ENCODE results near the gene NT5DC1. TPM values are rescaled to one million over a fixed set of nuclear protein-coding genes. Genes with fewer than 3 reads are reported as not detected.

Gene NT5DC1
- total RNA-seq, 2 donors from 2014 or later, result 28.4 to 33.9 TPM

DNA sequence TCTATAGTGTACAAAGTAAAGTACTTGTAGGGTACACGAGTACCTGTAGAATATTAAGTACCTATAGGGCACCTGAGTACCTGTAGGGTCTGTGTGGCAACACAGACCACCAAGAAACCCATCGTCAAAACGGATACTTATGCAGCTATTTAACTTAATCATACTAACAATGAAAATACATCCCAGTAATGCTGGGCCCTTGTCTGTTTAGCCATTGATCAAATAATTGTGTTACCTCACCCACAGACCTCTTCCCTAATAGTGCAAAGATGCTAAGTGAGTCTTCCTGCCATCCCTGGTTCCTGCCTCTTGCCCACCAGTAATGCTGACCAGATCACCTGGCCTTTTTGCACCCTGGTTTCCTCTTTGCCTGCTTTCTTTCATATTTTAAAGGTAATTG, 32.8 kb downstream of the NT5DC1 start:
- ATAC-seq, result no peak
- Mint-ChIP-seq H3K9me3 (no peaks in the 10 kb centered on the region), H3K27ac (peak overlapping the region in 1 of 2 donors; percentile 41), H3K27me3 (no peaks in the 10 kb centered on the region), H3K36me3 (peaks cover 12% of the 10 kb centered on the region), H3K4me3 (no peak overlapping the region), H3K4me1 (ENCODE audit: low read depth in 2 of 2) (peaks cover 35% of the 10 kb centered on the region in 2 donors)
- DNase-seq (ENCODE audit: low spot score), result no peak

DNA sequence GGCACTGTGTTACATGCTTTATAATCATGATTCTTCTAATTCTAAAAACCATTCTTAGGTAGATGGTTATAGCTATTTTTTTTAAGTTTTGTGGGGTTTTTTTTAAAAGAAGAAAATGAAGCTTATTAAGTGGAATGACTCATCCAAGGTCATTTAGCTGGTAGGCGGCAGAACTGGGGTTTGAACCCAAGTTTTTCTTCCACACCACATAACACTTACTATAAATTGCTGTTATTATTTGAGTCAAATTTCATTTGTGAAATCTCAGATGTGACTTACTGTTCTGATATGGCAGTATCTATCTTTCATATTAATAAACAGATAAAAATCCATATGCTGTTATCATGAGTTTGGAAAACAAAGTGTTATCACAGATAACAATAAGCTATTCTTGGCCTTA, 35.7 kb downstream of the NT5DC1 start:
- Mint-ChIP-seq H3K9me3 (no peaks in the 10 kb centered on the region), H3K27ac (peak overlapping the region; percentile 77 to 83), H3K36me3 (peaks cover 12% of the 10 kb centered on the region), H3K4me1 (ENCODE audit: low read depth in 2 of 2) (peaks cover 27 to 30% of the 10 kb centered on the region in 2 donors), H3K4me3 (peak overlapping the region; percentile 56), H3K27me3 (no peaks in the 10 kb centered on the region)
- ATAC-seq (peak; percentile 22 to 54), DNase-seq (ENCODE audit: low spot score) (no peak)

DNA sequence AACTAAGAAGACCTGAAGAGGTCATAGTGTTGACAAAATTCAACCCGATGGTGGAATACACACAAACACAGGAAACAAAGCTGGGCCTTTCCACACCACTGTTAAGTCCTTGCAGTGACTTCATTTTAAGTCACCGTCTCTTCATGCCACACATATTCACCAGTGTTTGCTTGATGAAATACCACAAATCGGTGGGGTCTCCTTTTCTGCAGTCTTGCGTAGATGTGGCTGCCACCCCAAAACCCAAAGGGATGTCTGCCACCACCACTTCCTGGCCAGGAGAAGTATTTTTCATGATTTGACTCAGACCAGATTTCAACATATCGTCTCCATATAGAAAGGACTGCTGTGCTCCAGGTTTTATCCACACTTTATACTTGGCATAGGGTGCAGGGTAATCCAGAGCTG, 36.3 kb downstream of the NT5DC1 start:
- H3K27ac Mint-ChIP-seq, result peak overlapping the region; percentile 77 to 83
- peak; percentile 97 to 98 for ATAC-seq
- H3K4me3 Mint-ChIP-seq, result peak overlapping the region; percentile 56
- H3K27me3 Mint-ChIP-seq, result no peaks in the 10 kb centered on the region
- peaks cover 24 to 30% of the 10 kb centered on the region in 2 donors for H3K4me1 Mint-ChIP-seq (ENCODE audit: low read depth in 2 of 2)
- peaks cover 12% of the 10 kb centered on the region for H3K36me3 Mint-ChIP-seq
- DNase-seq (ENCODE audit: low spot score), result peak; percentile 86
- no peaks in the 10 kb centered on the region for H3K9me3 Mint-ChIP-seq

DNA sequence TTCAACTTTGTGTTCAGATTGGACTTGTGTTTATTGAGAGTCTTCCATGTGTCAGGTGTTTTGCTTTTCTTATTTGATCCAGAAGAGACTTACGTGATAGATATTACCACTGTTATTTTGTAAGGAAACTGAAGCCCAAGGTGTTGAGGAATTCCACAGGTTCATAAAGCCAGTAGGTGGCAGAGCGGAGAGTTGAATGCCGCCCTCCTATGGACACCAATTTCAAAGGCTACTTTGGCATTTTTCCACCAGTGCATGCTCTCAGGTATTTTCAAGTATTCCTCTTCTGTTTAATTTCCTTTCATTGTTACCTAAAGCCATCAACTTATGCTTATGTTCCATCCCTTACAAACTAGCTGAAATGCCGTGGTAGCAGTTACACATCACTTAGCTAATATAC, 39.3 kb downstream of the NT5DC1 start:
- Mint-ChIP-seq H3K4me3 (no peak overlapping the region), H3K36me3 (peaks cover 4% of the 10 kb centered on the region), H3K9me3 (no peaks in the 10 kb centered on the region), H3K27me3 (no peaks in the 10 kb centered on the region), H3K27ac (no peak overlapping the region), H3K4me1 (ENCODE audit: low read depth in 2 of 2) (peaks cover 21 to 26% of the 10 kb centered on the region in 2 donors)
- no peak for DNase-seq (ENCODE audit: low spot score)
- ATAC-seq, result no peak

DNA sequence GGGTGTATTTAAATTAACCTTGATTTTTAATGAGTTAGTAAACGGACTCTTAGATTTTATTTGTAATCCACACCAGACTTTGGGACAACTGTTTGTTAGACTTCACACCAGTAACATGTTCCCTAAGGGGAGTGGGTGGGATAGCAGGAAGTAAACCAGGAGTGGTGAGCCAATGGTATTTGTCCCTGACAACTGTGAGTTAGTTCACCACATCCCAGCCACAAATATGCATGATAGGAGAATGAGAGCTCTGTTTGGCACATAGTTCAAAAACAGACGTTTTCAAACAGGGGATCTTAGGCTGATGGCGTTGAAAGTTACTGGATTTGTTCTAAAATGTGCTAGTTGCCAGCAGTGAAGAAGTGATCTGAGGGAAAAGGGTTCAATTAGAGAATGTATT, 44.0 kb downstream of the NT5DC1 start:
- H3K36me3 Mint-ChIP-seq, result no peaks in the 10 kb centered on the region
- DNase-seq (ENCODE audit: low spot score), result no peak
- H3K27me3 Mint-ChIP-seq, result no peaks in the 10 kb centered on the region
- no peak for ATAC-seq
- H3K27ac Mint-ChIP-seq, result no peak overlapping the region
- no peaks in the 10 kb centered on the region for H3K9me3 Mint-ChIP-seq
- H3K4me1 Mint-ChIP-seq (ENCODE audit: low read depth in 2 of 2), result peaks cover 4 to 6% of the 10 kb centered on the region in 2 donors
- no peak overlapping the region for H3K4me3 Mint-ChIP-seq

DNA sequence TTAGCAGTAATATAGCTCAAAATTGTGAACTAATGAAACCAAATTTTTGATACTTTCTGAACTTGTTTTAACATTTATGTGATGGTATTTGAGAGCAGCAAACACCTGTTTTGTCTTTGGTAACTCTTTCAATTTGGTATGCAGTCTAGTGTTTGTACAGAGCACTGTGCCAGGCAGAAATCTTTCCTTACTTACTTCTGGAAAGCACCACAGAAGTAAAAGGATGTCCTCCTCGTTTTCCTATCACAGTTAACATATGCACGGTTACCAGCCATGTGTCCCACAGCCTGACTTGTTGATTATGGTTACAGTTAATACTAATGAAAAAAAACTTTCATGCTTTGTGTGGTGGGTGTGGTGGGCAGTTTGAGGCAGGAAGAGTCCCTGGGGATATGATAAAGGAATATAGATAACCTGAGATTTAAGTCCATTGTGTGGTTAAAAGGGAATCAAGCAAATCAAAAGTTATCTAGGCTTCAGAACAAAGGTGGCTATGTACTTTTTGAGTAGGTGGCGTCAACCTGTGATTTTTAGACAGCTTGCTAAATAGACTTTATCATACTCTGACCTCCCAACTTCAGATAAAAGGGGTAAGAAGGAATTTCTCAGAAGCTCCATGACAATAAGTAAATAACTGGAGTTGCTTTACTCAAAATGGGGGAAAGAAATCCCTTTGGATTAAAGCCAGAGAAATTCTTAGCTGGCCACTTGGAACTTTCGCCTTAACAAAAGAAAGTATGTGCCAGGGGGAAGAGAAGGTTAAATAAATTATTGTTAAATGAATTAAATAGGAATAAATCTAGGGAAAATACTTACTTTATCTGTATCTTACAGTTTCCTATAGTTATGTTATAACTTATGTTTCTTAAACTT, 45.4 kb downstream of the NT5DC1 start:
- H3K27ac Mint-ChIP-seq, result no peak overlapping the region
- H3K36me3 Mint-ChIP-seq, result no peaks in the 10 kb centered on the region
- no peak for ATAC-seq
- H3K9me3 Mint-ChIP-seq, result no peaks in the 10 kb centered on the region
- H3K27me3 Mint-ChIP-seq, result no peaks in the 10 kb centered on the region
- H3K4me3 Mint-ChIP-seq, result no peak overlapping the region
- peaks cover 4 to 6% of the 10 kb centered on the region in 2 donors for H3K4me1 Mint-ChIP-seq (ENCODE audit: low read depth in 2 of 2)
- no peak for DNase-seq (ENCODE audit: low spot score)

DNA sequence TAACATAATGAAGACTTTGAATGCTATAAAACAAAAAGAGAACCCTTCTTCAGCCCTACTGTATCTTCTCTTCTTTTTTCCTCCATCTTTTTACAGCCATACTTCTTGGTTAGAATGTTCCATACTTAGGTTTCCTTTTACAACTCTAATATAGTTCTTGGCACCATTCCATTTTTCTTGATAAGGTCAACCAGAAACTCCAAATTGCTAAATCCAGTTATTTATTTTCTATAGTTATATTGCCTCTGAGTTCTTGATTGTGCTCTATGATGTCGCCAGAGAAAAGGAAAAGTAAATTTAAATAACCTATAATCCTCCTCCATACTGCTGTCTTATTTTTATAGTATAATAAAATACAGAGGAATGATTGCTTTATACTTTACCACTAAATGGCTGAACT, 52.0 kb downstream of the NT5DC1 start:
- Mint-ChIP-seq H3K36me3 (no peaks in the 10 kb centered on the region), H3K4me1 (ENCODE audit: low read depth in 2 of 2) (peaks cover 0 to 3% of the 10 kb centered on the region in 2 donors), H3K27ac (no peak overlapping the region)

DNA sequence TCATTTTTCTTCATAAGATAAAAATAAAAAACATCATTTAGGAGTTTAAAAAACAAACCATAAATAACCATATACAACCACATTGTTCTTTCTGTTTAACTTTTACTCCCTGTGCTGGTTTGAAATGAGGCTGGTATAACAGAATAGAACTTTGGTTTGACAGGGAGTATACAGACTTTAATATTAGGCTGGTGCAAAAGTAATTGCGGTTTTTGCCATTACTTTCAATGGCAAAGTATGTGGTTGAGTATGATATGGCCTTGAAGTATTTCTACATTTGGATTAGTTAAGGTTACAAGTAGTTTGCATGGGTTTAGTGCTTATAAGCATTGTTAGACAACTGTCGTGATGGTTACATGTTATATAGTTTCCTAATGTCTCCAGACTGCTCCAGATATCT, 54.2 kb downstream of the NT5DC1 start:
- Mint-ChIP-seq H3K27me3 (no peaks in the 10 kb centered on the region), H3K36me3 (no peaks in the 10 kb centered on the region), H3K4me3 (no peak overlapping the region), H3K27ac (no peak overlapping the region), H3K9me3 (no peaks in the 10 kb centered on the region), H3K4me1 (ENCODE audit: low read depth in 2 of 2) (peaks cover 0 to 3% of the 10 kb centered on the region in 2 donors)
- DNase-seq (ENCODE audit: low spot score) (no peak), ATAC-seq (no peak)

More for the DNA sequence above, 52.0 kb downstream of the NT5DC1 start:
- Mint-ChIP-seq H3K9me3 (no peaks in the 10 kb centered on the region), H3K4me3 (no peak overlapping the region), H3K27me3 (no peaks in the 10 kb centered on the region)
- ATAC-seq (no peak), DNase-seq (ENCODE audit: low spot score) (no peak)

DNA sequence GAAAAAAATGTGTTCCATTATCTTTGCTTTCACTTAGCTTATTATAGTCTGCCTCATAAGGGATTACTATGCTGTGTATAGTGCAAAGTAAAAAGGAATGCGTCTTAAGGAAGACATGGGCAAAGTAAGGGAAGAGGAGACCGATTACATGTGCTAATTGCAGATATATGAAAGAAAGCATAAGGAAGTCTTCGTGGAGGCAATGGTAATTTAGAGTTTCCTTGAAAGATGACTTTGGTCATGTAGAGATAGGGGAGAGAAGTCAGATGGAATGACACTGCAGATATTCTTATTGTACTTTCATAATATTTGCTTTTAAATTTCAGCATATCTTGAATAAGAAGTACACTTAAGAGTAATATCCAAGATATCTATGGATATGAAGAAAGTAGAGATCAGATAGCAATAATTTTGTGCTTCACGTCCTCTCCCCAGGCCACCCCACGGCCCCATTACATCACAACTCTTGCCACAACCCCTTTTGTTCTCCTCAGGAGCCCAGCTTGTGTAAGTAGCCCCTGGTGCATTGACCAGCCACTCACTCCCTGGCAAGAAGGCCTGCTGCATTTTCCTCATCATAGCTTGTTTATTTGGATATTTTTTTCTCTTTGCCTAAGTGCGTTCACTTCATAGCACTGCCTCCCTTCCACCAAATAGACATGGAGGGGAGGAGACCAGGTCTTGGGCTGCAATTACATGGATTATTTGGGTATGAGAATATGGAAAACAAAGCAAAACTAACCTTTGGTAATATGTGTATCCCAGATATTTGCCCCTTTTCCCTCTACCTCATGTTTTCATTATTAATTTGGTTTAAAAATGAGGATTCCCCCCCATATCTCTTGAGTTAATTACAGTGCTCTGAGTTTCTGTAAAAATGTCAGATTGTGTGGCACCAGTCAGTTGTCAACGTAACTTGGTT, 56.0 kb downstream of the NT5DC1 start:
- H3K27me3 Mint-ChIP-seq, result no peaks in the 10 kb centered on the region
- H3K4me1 Mint-ChIP-seq (ENCODE audit: low read depth in 2 of 2), result peaks cover 0 to 7% of the 10 kb centered on the region in 2 donors
- peaks cover 7% of the 10 kb centered on the region for H3K36me3 Mint-ChIP-seq
- H3K4me3 Mint-ChIP-seq, result no peak overlapping the region
- DNase-seq (ENCODE audit: low spot score), result no peak
- H3K9me3 Mint-ChIP-seq, result no peaks in the 10 kb centered on the region
- no peak overlapping the region for H3K27ac Mint-ChIP-seq
- ATAC-seq, result no peak

DNA sequence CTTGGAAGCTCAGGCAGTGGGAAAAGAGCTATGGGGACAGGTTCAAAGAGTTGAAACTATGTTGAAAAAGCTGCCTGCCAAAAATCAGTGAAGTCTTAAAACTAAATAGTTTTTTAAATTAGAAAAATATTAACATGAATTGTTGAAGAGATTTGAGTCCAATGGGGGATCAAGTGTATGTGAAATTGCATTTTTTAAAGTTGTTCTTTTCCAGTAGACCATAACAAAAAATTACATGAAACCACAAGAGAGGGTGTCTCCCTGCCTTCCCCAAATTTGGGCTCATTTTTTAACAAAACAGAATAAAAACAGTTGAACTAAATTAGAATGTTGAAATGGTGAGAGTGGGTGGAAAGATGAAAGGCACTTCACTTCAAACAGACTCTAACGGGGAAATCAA, 56.7 kb downstream of the NT5DC1 start:
- H3K36me3 Mint-ChIP-seq, result peaks cover 7% of the 10 kb centered on the region
- H3K4me3 Mint-ChIP-seq, result no peak overlapping the region
- no peaks in the 10 kb centered on the region for H3K27me3 Mint-ChIP-seq
- no peak overlapping the region for H3K27ac Mint-ChIP-seq
- ATAC-seq (no peak), DNase-seq (ENCODE audit: low spot score) (no peak)
- H3K9me3 Mint-ChIP-seq, result no peaks in the 10 kb centered on the region
- peaks cover 0 to 7% of the 10 kb centered on the region in 2 donors for H3K4me1 Mint-ChIP-seq (ENCODE audit: low read depth in 2 of 2)

DNA sequence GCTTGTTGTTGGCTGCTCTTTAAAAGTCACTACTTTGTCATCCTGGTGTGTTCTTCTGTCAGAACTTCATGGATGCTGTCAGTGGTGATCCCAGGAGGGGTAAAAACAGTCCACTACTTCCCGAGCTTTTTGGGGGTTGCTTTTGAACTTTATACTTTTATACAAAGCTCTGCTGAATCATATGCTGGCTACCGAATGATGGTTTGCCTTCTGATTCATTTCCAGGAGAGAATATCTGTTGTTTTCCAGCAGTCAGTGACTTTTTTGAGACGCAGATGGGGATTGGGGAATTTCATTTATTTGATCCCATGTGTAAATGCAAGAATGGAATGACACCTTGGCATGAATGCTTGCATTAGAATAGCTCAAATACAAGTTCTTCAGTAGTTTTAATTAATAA, 58.0 kb downstream of the NT5DC1 start:
- Mint-ChIP-seq H3K4me3 (no peak overlapping the region), H3K27ac (no peak overlapping the region), H3K27me3 (no peaks in the 10 kb centered on the region), H3K4me1 (ENCODE audit: low read depth in 2 of 2) (peaks cover 0 to 7% of the 10 kb centered on the region in 2 donors), H3K9me3 (peaks cover 3% of the 10 kb centered on the region), H3K36me3 (peaks cover 13% of the 10 kb centered on the region)
- no peak for DNase-seq (ENCODE audit: low spot score)
- ATAC-seq, result no peak

DNA sequence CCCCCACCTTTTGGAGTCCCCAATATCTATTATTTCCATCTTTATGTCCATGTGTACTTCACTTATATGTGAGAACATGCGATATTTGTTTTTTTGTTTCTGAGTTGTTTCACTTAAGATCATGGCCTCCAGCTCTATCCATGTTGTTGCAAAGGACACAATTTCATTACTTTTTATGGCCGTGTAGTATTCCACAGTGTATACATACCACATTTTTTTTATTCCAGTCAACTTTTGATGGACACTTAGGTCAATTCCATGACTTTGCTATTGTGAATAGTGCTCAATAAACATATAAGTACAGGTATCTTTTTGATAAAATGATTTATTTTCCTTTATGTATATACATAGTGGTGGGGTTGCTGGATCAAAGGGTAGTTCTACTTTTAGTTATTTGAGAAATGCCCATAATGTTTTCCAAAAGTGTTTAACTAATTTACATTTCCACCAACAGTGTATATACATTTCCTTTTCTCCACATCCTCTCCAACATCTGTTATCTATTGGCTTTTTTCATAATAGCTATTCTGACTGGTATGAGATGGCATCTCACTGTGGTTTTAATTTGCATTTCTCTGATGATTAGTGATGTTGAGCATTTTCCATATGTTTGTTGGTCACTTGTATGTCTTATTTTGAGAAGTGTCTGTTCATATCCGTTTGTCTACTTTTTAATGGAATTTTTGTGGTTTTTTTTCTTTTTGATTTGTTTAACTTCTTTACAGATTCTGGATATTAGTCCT, 59.3 kb downstream of the NT5DC1 start:
- H3K27ac Mint-ChIP-seq, result no peak overlapping the region
- H3K4me3 Mint-ChIP-seq, result no peak overlapping the region
- H3K4me1 Mint-ChIP-seq (ENCODE audit: low read depth in 2 of 2), result peaks cover 0 to 12% of the 10 kb centered on the region in 2 donors
- no peak for DNase-seq (ENCODE audit: low spot score)
- H3K9me3 Mint-ChIP-seq, result peaks cover 7% of the 10 kb centered on the region
- no peak for ATAC-seq
- H3K27me3 Mint-ChIP-seq, result no peaks in the 10 kb centered on the region
- H3K36me3 Mint-ChIP-seq, result peaks cover 19% of the 10 kb centered on the region

DNA sequence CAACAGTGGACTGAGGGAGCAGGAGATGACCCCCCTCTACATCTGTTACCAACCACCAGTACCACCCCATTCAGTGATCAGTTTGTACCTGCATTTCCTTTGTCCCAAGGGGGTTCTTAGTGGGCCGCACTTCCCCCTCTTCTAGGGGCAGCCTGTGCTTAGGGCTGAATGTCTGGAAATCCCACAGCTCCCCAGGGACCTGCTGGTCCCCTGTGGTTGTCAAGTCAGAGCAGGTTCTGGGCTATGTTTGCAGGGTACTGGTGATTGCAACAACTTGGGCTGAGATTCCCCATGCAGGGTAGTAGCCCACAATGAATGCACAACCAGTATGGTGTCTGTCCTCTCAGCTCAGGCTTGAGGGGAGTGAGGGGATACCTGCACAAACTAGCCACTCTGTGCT, 64.9 kb downstream of the NT5DC1 start:
- Mint-ChIP-seq H3K36me3 (peaks cover 19% of the 10 kb centered on the region), H3K27me3 (no peaks in the 10 kb centered on the region), H3K4me1 (ENCODE audit: low read depth in 2 of 2) (peaks cover under 1 to 5% of the 10 kb centered on the region in 2 donors), H3K9me3 (peaks cover 12% of the 10 kb centered on the region), H3K4me3 (no peak overlapping the region), H3K27ac (no peak overlapping the region)
- no peak for DNase-seq (ENCODE audit: low spot score)
- ATAC-seq, result peak in 1 of 2 donors; percentile 36

Data from natural killer cell treated with Interleukin-12 subunit alpha and Interleukin-12 subunit beta and Interleukin-15 and Interleukin-18, amount 100 ng/mL, for 72 hours (primary cell).